Measurements from ENCODE around the gene KCND1. TPM values are rescaled to one million over a fixed set of nuclear protein-coding genes. Genes with fewer than 3 reads are reported as not detected.

Gene KCND1
- polyA plus RNA-seq, 1 donor from 2014 or later: 3.7 TPM

DNA sequence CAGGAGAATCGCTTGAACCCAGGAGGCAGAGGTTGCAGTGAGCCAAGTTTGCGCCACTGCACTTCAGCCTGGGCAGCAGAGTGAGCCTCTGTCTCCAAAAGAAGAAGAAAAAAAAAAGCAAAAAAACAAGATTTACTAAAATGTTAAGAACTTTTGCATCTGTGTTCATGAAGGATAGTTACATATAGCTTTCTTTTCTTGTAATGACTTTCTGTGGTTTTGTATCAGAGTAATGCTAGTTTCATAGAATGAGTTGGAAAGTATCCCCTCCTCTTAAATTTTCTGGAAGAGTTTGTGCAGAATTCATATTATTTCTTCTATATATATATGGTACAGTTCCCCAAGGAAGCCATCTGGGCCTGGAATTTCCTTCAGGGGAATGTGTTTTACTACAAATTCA, 47.4 kb upstream of the KCND1 start:
- H3F3A ChIP-seq (ENCODE audit: insufficient read depth, low read length, poor library complexity, severe bottlenecking): no peaks in the 10 kb centered on the region
- H3K27ac ChIP-seq (ENCODE audit: low read length): no peak overlapping the region
- H3K4me3 ChIP-seq (ENCODE audit: low read length): no peak overlapping the region
- H3K27me3 ChIP-seq (ENCODE audit: insufficient read depth, low read depth, low read length): no peaks in the 10 kb centered on the region
- H4K20me1 ChIP-seq (ENCODE audit: insufficient read depth): no peaks in the 10 kb centered on the region
- TF ChIP-seq, protein P1, sequence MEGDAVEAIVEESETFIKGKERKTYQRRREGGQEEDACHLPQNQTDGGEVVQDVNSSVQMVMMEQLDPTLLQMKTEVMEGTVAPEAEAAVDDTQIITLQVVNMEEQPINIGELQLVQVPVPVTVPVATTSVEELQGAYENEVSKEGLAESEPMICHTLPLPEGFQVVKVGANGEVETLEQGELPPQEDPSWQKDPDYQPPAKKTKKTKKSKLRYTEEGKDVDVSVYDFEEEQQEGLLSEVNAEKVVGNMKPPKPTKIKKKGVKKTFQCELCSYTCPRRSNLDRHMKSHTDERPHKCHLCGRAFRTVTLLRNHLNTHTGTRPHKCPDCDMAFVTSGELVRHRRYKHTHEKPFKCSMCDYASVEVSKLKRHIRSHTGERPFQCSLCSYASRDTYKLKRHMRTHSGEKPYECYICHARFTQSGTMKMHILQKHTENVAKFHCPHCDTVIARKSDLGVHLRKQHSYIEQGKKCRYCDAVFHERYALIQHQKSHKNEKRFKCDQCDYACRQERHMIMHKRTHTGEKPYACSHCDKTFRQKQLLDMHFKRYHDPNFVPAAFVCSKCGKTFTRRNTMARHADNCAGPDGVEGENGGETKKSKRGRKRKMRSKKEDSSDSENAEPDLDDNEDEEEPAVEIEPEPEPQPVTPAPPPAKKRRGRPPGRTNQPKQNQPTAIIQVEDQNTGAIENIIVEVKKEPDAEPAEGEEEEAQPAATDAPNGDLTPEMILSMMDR (IDR thresholded peaks at IDR 0.05; ENCODE audit: poor library complexity, severe bottlenecking): no peak
- no peak for TF ChIP-seq SMC3 (conservative IDR thresholded peaks at IDR 0.05; ENCODE audit: poor library complexity)
- TF ChIP-seq MXI1 (conservative IDR thresholded peaks at IDR 0.05; ENCODE audit: poor library complexity, severe bottlenecking): no peak
- no peak for TF ChIP-seq EZH2 (IDR thresholded peaks at IDR 0.05; ENCODE audit: borderline replicate concordance, insufficient read depth, low read length, poor library complexity, severe bottlenecking)
- TF ChIP-seq TAF1 (IDR thresholded peaks at IDR 0.05; ENCODE audit: low read depth): no peak
- TF ChIP-seq REST (IDR thresholded peaks at IDR 0.05; ENCODE audit: borderline replicate concordance): no peak
- TF ChIP-seq RAD21 (conservative IDR thresholded peaks at IDR 0.05): no peak
- TF ChIP-seq POLR2AphosphoS5 (IDR thresholded peaks at IDR 0.05): no peak
- TF ChIP-seq EP300 (conservative IDR thresholded peaks at IDR 0.05; ENCODE audit: poor library complexity, severe bottlenecking): no peak
- no peak overlapping the region for H3K4me2 ChIP-seq (ENCODE audit: low read length)
- H3K9me2 ChIP-seq (ENCODE audit: insufficient read depth, low read length): no peaks in the 10 kb centered on the region
- no peak overlapping the region for H3K9ac ChIP-seq (ENCODE audit: low read length)
- H2AFZ ChIP-seq (ENCODE audit: low read depth, low read length): no peak overlapping the region
- H3K36me3 ChIP-seq (ENCODE audit: insufficient read depth, low read length): no peaks in the 10 kb centered on the region
- no peaks in the 10 kb centered on the region for H3K79me2 ChIP-seq (replicated peaks; ENCODE audit: insufficient read depth, low read length)
- H3K9me3 ChIP-seq (ENCODE audit: low read length): no peaks in the 10 kb centered on the region

- TF ChIP-seq TAF1 (IDR thresholded peaks at IDR 0.05; ENCODE audit: low read depth) (no peak), SMC3 (conservative IDR thresholded peaks at IDR 0.05; ENCODE audit: poor library complexity) (no peak), RAD21 (conservative IDR thresholded peaks at IDR 0.05) (no peak), MXI1 (conservative IDR thresholded peaks at IDR 0.05; ENCODE audit: poor library complexity, severe bottlenecking) (no peak), POLR2AphosphoS5 (IDR thresholded peaks at IDR 0.05) (no peak)
- TF ChIP-seq, protein P1 (IDR thresholded peaks at IDR 0.05; ENCODE audit: poor library complexity, severe bottlenecking): no peak
- no peaks in the 10 kb centered on the region for H3F3A ChIP-seq (ENCODE audit: insufficient read depth, low read length, poor library complexity, severe bottlenecking)
- H3K4me2 ChIP-seq (ENCODE audit: low read length): no peak overlapping the region
- H3K9me2 ChIP-seq (ENCODE audit: insufficient read depth, low read length): no peaks in the 10 kb centered on the region
- no peak overlapping the region for H2AFZ ChIP-seq (ENCODE audit: low read depth, low read length)
- no peak overlapping the region for H3K9ac ChIP-seq (ENCODE audit: low read length)
- no peaks in the 10 kb centered on the region for H3K27me3 ChIP-seq (ENCODE audit: insufficient read depth, low read depth, low read length)
- no peaks in the 10 kb centered on the region for H3K9me3 ChIP-seq (ENCODE audit: low read length)
- no peak overlapping the region for H3K27ac ChIP-seq (ENCODE audit: low read length)
- H3K79me2 ChIP-seq (replicated peaks; ENCODE audit: insufficient read depth, low read length): peaks cover 13% of the 10 kb centered on the region
- no peaks in the 10 kb centered on the region for H4K20me1 ChIP-seq (ENCODE audit: insufficient read depth)
- H3K4me3 ChIP-seq (ENCODE audit: low read length): no peak overlapping the region
- no peaks in the 10 kb centered on the region for H3K36me3 ChIP-seq (ENCODE audit: insufficient read depth, low read length)
Observed at GRCh38 chrX:49003696-49004095, 32.1 kb upstream of the KCND1 start.
